Measurements from ENCODE around the gene RANBP17. TPM values are rescaled to one million over a fixed set of nuclear protein-coding genes. Genes with fewer than 3 reads are reported as not detected.

The RANBP17 gene
- total and polyA plus RNA-seq, 4 experiments from 2014 or later, result not detected

DNA sequence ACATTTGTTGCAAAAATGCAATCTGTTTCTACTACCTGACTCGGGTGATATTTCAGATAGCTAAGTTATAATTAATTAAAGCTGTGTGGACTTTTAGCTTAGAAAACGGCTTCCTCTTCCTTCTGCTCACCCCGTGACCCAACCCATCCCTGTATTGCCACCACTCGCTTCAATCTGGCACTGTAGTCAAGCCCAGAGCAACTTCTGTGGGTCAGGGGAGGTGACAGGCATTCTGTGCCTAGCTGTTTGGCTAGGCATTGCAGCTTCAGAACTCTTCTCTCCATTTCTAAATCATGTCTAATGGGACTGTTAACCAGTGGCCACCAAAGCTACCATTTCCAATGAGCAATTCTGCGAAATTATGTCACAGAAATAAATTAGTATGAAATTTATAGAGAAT, 267.5 kb downstream of the RANBP17 start:
- CTCF ChIA-PET (ENCODE audit: partially characterized antibody), result no interaction called here
- H3K36me3 Mint-ChIP-seq, result no peaks in the 10 kb centered on the region
- H3K4me3 Mint-ChIP-seq, result no peak overlapping the region
- intact Hi-C loops (cut with micrococcal nuclease), result no loop called here
- no peaks in the 10 kb centered on the region for H3K9me3 ChIP-seq (ENCODE audit: control insufficient read depth in 1 of 2, low read length in 2 of 2)
- no peaks in the 10 kb centered on the region for H3K36me3 ChIP-seq (ENCODE audit: insufficient read depth, low read length)
- H3K4me1 Mint-ChIP-seq, result no peaks in the 10 kb centered on the region
- H3K4me1 ChIP-seq (ENCODE audit: insufficient read depth, low read length), result no peaks in the 10 kb centered on the region
- H3K4me3 ChIP-seq (ENCODE audit: low read length in 2 of 2), result no peak overlapping the region
- H3K27ac Mint-ChIP-seq, result no peak overlapping the region
- H3K27me3 Mint-ChIP-seq, result peaks cover 1 to 2% of the 10 kb centered on the region in 2 donors
- H3K9me3 Mint-ChIP-seq, result peaks cover 0 to 2% (median 0%) of the 10 kb centered on the region in 8 donors
- POLR2A ChIA-PET (ENCODE audit: partially characterized antibody), result no interaction called here
- H3K27me3 ChIP-seq (ENCODE audit: insufficient read depth, low read length), result no peaks in the 10 kb centered on the region
- DNase-seq, result no peak
- H3K27ac ChIP-seq (ENCODE audit: low read depth, low read length), result no peak overlapping the region

DNA sequence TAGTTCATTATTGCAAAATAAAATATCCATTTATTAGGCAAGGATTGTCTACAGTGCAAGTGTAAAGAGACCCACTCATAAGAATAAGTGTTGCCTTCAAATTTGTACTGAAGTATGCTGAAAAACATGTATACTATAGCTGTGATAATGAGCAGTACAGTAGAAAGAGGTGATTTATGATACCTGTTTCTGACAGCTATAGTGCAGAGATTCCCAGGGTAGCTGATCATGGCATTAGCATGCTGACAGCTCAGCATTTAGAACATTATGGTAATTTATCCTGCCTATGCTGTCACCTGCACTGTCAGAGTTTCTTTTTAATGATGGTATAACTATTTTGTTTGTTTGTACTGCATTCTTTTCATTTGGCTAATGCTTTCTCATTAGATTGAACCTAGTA, 269.7 kb downstream of the RANBP17 start:
- ChIA-PET POLR2A (ENCODE audit: partially characterized antibody) (no interaction called here), CTCF (ENCODE audit: partially characterized antibody) (no interaction called here)
- Histone ChIP-seq H3K9me3 (ENCODE audit: control insufficient read depth in 1 of 2, low read length in 2 of 2) (no peaks in the 10 kb centered on the region), H3K4me3 (ENCODE audit: low read length in 2 of 2) (no peak overlapping the region), H3K27me3 (ENCODE audit: insufficient read depth, low read length) (no peaks in the 10 kb centered on the region), H3K4me1 (ENCODE audit: insufficient read depth, low read length) (no peaks in the 10 kb centered on the region), H3K27ac (ENCODE audit: low read depth, low read length) (no peak overlapping the region), H3K36me3 (ENCODE audit: insufficient read depth, low read length) (no peaks in the 10 kb centered on the region)
- no peaks in the 10 kb centered on the region for H3K36me3 Mint-ChIP-seq
- H3K4me1 Mint-ChIP-seq, result no peaks in the 10 kb centered on the region
- intact Hi-C loops (cut with micrococcal nuclease), result no loop called here
- no peaks in the 10 kb centered on the region for H3K9me3 Mint-ChIP-seq
- DNase-seq, result no peak
- H3K4me3 Mint-ChIP-seq, result no peak overlapping the region
- peaks cover 2 to 4% of the 10 kb centered on the region in 2 donors for H3K27me3 Mint-ChIP-seq
- H3K27ac Mint-ChIP-seq, result no peak overlapping the region

DNA sequence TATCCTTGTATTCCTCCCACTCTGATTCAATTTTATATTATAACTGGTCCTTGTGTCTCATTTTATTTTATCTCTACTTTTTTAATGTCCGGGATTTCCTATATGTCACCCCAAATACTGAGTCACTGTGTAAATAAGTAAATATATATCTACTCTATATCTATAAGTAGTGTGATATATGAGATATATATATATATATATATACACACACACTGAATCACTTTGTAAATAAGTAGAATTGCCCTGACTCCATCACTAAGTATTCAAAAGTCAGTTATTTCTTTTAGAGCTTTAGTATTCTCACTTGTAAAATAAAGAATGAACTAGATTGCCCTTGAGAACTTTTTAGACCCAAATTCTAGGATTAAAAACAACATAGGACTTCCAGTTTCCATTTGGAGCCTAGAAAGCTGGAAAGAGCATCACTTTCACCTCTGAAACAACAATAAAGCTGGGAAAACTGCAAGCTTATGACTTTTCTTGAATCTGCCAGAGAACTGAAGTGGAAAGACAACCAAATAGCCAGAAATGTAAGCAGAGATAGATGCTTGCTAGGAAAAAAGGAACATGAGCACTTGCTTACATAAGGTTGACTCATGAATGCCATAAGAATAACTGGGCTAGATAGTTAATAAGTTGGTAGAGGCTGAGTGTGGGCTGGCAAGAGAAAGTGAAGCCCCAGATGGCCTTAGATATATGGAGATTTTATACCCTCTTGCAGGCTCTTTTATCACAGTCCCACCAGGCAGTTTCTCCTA, 276.1 kb downstream of the RANBP17 start:
- intact Hi-C loops (cut with micrococcal nuclease), result no loop called here
- H3K4me1 Mint-ChIP-seq, result no peaks in the 10 kb centered on the region
- CTCF ChIA-PET (ENCODE audit: partially characterized antibody), result interaction anchor here (0.5 kb wide), 1 partner anchor 654 kb away, joined by 3 read pairs; no protein-coding TSS in a partner anchor

DNA sequence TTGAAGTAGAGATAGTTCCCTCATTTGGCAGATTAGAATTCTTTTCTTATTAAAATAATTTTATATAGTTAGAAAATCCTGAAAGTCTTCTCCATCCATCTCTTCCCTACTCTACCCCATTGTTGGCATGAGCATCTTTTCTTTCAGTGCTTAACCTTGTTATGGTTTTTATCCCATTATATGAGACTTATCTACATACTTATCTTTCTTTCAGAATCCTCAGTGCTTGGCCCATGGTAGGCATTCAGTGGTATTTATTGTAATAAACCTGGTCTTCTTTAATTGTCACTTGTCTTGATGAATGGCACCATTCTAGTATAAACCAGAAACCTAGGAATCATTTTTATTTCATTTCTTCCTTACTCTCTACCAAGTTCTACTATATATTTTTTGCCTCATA, 277.4 kb downstream of the RANBP17 start:
- Histone ChIP-seq H3K36me3 (ENCODE audit: insufficient read depth, low read length) (no peaks in the 10 kb centered on the region), H3K9me3 (ENCODE audit: control insufficient read depth in 1 of 2, low read length in 2 of 2) (no peaks in the 10 kb centered on the region), H3K27me3 (ENCODE audit: insufficient read depth, low read length) (no peaks in the 10 kb centered on the region), H3K27ac (ENCODE audit: low read depth, low read length) (no peak overlapping the region), H3K4me1 (ENCODE audit: insufficient read depth, low read length) (no peaks in the 10 kb centered on the region), H3K4me3 (ENCODE audit: low read length in 2 of 2) (no peak overlapping the region)
- intact Hi-C loops (cut with micrococcal nuclease), result no loop called here
- POLR2A ChIA-PET (ENCODE audit: partially characterized antibody), result no interaction called here
- peaks cover 0 to 2% (median 0%) of the 10 kb centered on the region in 8 donors for H3K9me3 Mint-ChIP-seq
- H3K27me3 Mint-ChIP-seq, result peaks cover 1 to 3% of the 10 kb centered on the region in 2 donors
- CTCF ChIA-PET (ENCODE audit: partially characterized antibody), result no interaction called here
- no peak overlapping the region for H3K4me3 Mint-ChIP-seq
- H3K36me3 Mint-ChIP-seq, result no peaks in the 10 kb centered on the region
- H3K4me1 Mint-ChIP-seq, result no peaks in the 10 kb centered on the region
- no peak overlapping the region for H3K27ac Mint-ChIP-seq
- DNase-seq, result no peak

More for the DNA sequence above, 276.1 kb downstream of the RANBP17 start:
- no peak overlapping the region for H3K4me3 Mint-ChIP-seq
- peaks cover 1 to 4% of the 10 kb centered on the region in 2 donors for H3K27me3 Mint-ChIP-seq
- H3K27me3 ChIP-seq (ENCODE audit: insufficient read depth, low read length), result no peaks in the 10 kb centered on the region
- H3K9me3 Mint-ChIP-seq, result peaks cover 0 to 2% (median 0%) of the 10 kb centered on the region in 8 donors
- no peak for DNase-seq
- POLR2A ChIA-PET (ENCODE audit: partially characterized antibody), result no interaction called here
- H3K36me3 ChIP-seq (ENCODE audit: insufficient read depth, low read length), result no peaks in the 10 kb centered on the region
- H3K27ac Mint-ChIP-seq, result no peak overlapping the region
- H3K9me3 ChIP-seq (ENCODE audit: control insufficient read depth in 1 of 2, low read length in 2 of 2), result no peaks in the 10 kb centered on the region
- no peak overlapping the region for H3K27ac ChIP-seq (ENCODE audit: low read depth, low read length)
- H3K4me3 ChIP-seq (ENCODE audit: low read length in 2 of 2), result no peak overlapping the region
- no peaks in the 10 kb centered on the region for H3K4me1 ChIP-seq (ENCODE audit: insufficient read depth, low read length)
- no peaks in the 10 kb centered on the region for H3K36me3 Mint-ChIP-seq

DNA sequence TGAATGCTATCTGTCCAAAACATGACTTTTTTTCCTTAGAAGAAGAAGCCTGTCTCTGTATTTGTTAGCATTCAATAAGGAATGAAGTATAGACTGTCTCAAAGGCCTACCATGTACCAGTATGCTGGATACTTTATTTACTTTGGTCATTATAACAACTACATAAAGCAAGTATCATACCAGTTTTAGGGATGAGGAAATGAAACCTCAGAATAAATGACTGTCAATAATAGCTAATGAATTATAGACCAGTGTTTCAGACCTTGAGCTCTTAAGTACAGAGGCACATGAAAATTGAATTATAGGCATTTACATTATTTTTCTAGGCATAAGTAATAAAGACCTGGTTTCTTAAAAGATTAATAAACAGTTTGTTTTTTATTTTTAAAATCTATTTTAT, 280.8 kb downstream of the RANBP17 start:
- Histone ChIP-seq H3K36me3 (ENCODE audit: insufficient read depth, low read length) (no peaks in the 10 kb centered on the region), H3K4me3 (ENCODE audit: low read length in 2 of 2) (no peak overlapping the region), H3K9me3 (ENCODE audit: control insufficient read depth in 1 of 2, low read length in 2 of 2) (no peaks in the 10 kb centered on the region), H3K27me3 (ENCODE audit: insufficient read depth, low read length) (no peaks in the 10 kb centered on the region), H3K27ac (ENCODE audit: low read depth, low read length) (no peak overlapping the region), H3K4me1 (ENCODE audit: insufficient read depth, low read length) (no peaks in the 10 kb centered on the region)
- Mint-ChIP-seq H3K4me1 (no peaks in the 10 kb centered on the region), H3K27me3 (no peaks in the 10 kb centered on the region), H3K4me3 (no peak overlapping the region), H3K36me3 (no peaks in the 10 kb centered on the region), H3K27ac (no peak overlapping the region), H3K9me3 (peaks cover 0 to 2% (median 0%) of the 10 kb centered on the region in 8 donors)
- intact Hi-C loops (cut with micrococcal nuclease), result no loop called here
- no peak for DNase-seq
- ChIA-PET CTCF (ENCODE audit: partially characterized antibody) (no interaction called here), POLR2A (ENCODE audit: partially characterized antibody) (interaction anchor here (0.7 kb wide), 1 partner anchor 14 kb away, joined by 3 read pairs; no protein-coding TSS in a partner anchor)

DNA sequence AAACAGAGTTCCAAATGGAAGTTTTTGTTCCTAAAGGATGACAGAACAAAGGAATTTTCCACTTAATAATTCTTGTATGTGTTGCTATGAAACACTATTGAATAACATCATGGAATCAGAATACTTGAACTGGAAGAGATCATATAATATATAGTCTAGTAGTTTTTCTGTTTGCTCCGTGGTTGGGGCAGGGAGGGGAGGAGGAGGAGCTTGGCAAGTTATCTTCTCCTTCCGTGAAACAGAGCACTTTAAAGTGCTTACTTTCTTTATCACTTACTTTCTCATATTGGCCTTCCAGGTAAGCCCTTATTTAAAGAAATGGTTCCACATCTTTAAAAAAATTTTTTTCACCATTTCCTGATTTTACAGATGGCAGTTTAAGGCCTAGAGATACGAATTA, 281.4 kb downstream of the RANBP17 start:
- ChIA-PET POLR2A (ENCODE audit: partially characterized antibody) (interaction anchor here (0.7 kb wide), 1 partner anchor 13 kb away, joined by 3 read pairs; no protein-coding TSS in a partner anchor), CTCF (ENCODE audit: partially characterized antibody) (no interaction called here)
- DNase-seq, result no peak
- Mint-ChIP-seq H3K36me3 (no peaks in the 10 kb centered on the region), H3K27ac (no peak overlapping the region), H3K4me3 (no peak overlapping the region), H3K9me3 (peaks cover 0 to 2% (median 0%) of the 10 kb centered on the region in 8 donors), H3K4me1 (no peaks in the 10 kb centered on the region), H3K27me3 (no peaks in the 10 kb centered on the region)
- no peak overlapping the region for H3K27ac ChIP-seq (ENCODE audit: low read depth, low read length)
- no peak overlapping the region for H3K4me3 ChIP-seq (ENCODE audit: low read length in 2 of 2)
- no peaks in the 10 kb centered on the region for H3K27me3 ChIP-seq (ENCODE audit: insufficient read depth, low read length)
- intact Hi-C loops (cut with micrococcal nuclease), result no loop called here
- no peaks in the 10 kb centered on the region for H3K4me1 ChIP-seq (ENCODE audit: insufficient read depth, low read length)
- no peaks in the 10 kb centered on the region for H3K9me3 ChIP-seq (ENCODE audit: control insufficient read depth in 1 of 2, low read length in 2 of 2)
- no peaks in the 10 kb centered on the region for H3K36me3 ChIP-seq (ENCODE audit: insufficient read depth, low read length)

DNA sequence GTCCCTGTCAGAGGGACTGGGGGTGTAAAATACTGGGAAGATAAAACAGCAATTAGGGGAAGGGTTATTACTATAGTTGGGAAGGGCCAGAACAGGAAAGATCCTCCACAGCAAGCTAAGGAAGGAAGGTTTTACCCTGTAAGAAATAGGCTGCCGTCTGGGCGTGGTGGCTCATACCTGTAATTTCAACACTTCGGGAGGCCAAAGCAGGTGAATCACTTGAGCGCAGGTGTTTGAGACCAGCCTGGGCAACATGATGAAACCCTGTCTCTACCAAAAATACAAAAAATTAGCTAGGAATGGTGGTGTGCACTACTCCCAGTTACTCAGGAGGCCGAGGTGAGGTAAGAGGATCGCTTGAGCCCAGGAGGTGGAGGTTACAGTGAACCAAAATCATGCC, 282.1 kb downstream of the RANBP17 start:
- Histone ChIP-seq H3K27ac (ENCODE audit: low read depth, low read length) (no peak overlapping the region), H3K4me1 (ENCODE audit: insufficient read depth, low read length) (no peaks in the 10 kb centered on the region), H3K9me3 (ENCODE audit: control insufficient read depth in 1 of 2, low read length in 2 of 2) (no peaks in the 10 kb centered on the region), H3K36me3 (ENCODE audit: insufficient read depth, low read length) (no peaks in the 10 kb centered on the region), H3K4me3 (ENCODE audit: low read length in 2 of 2) (no peak overlapping the region), H3K27me3 (ENCODE audit: insufficient read depth, low read length) (no peaks in the 10 kb centered on the region)
- ChIA-PET POLR2A (ENCODE audit: partially characterized antibody) (no interaction called here), CTCF (ENCODE audit: partially characterized antibody) (no interaction called here)
- Mint-ChIP-seq H3K27me3 (no peaks in the 10 kb centered on the region), H3K27ac (no peak overlapping the region), H3K36me3 (no peaks in the 10 kb centered on the region), H3K9me3 (peaks cover 0 to 2% (median 0%) of the 10 kb centered on the region in 8 donors), H3K4me3 (no peak overlapping the region), H3K4me1 (no peaks in the 10 kb centered on the region)
- DNase-seq, result no peak
- intact Hi-C loops (cut with micrococcal nuclease), result no loop called here
